ENCODE results near the gene DHRS3.

The DHRS3 gene

DNA sequence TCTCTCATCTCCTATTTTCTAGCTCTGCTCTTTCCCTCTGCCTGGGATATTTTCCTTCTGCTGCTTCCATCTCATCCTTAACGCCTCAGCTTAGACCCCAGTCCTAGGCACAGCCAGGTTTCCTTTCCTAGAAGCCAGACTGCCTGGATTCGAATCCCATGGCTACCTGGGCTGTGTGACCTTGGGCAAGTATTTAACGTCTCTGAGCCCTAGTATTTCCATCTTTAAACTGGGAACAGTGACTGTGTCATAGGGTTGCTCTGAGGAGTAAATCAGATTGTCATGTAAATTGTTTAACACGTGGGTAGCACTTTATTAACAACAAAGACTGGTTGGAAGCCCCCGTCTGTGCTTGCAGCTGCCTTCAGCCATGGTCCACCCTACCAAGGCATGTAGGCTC, 18.4 kb downstream of the DHRS3 start:
- no peak for DNase-seq (ENCODE audit: low read depth, low spot score)

DNA sequence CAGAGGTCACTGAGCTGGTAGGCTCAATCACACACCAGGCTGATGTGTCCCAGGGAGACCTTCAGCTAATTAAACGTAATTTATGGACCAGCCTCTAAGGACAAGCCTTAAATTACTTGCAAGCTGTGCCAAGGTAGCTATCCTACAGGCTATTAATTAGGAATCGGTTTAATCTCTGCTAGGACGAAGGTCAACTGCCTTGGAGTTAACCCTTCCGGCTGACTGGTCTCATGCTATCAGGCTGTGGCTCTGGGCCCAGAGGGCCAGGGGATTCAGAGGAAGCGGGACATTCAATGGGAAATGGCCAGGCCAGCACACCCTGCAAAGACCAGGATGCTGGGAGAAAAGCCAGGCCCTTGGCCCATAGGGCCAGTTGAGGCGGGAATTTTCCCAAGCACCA, 19.0 kb downstream of the DHRS3 start:
- no peak for DNase-seq (ENCODE audit: low read depth, low spot score)

DNA sequence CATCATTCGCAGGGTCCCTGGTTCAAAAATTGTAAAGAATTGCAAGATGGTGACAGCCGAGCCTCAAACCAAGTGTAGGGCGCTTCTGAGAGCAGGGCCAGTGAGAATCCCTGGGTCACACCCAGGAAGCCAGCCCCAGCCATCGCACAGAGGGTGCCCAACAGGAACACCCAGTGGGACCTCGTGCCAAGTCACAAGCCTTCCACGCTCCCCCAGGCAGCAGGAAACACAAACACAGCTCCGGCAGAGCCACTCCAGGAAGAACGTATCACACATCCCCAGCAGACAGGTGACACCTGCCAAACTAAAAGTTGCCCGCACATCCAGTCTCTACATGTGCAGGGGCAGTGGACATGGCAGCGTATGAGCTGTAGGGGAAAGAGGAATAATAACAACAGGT, 20.2 kb downstream of the DHRS3 start:
- DNase-seq (ENCODE audit: low read depth, low spot score), result peak; percentile 48

DNA sequence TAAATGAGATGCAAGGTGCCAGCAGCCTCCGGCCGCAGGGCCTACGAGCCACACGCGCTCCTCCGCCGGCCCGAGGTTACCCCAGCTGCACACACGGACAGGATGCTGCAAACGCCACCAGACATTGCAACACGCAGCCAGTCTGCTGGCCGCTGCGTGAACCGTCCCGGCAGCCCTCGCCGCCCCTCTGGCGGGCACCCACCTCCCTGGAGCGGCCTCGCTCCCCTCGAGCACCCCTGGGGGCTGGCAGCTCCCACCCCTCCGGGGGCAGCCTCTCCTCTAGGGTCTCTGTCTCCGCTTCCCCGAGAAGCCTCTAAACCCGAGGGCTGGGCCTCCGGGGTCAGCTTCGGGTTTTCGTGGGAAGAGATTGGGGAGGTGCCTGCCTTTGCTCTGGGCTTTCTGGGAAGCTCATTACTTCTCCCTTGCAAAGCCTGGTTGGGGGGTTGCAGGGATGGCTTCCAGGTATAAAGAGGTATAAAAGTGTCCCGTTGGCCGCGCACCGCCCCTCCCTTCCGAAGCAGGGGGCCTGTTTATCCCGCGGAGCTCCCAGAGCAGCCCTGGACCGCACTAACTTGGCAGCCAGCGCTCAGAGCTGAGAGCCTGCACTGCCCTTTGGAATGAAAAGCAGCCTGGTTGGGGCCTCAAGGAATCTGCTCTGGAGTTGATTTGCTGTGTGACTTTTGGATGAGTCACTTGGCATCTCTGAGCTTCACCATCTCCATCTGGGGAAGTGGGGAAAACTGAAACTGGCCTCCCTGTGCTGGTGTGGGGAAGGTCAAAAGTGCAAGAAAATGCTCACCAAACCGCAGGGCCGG, 21.8 kb downstream of the DHRS3 start:
- peak; percentile 99 for DNase-seq (ENCODE audit: low read depth, low spot score)

DNA sequence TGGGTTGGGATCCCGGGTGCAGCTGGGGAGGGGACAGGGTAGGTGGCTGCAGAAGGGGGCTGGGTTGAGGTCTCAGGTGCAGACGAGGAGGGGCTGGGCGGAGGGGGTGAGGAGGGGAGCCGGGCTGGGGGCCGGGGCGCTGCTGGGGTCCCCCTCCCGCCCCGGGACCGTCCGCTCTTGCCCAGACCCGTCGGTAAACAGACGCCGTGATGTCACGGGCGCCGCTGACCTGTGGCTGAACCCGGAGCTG, 22.3 kb downstream of the DHRS3 start:
- DNase-seq (ENCODE audit: low read depth, low spot score), result no peak

DNA sequence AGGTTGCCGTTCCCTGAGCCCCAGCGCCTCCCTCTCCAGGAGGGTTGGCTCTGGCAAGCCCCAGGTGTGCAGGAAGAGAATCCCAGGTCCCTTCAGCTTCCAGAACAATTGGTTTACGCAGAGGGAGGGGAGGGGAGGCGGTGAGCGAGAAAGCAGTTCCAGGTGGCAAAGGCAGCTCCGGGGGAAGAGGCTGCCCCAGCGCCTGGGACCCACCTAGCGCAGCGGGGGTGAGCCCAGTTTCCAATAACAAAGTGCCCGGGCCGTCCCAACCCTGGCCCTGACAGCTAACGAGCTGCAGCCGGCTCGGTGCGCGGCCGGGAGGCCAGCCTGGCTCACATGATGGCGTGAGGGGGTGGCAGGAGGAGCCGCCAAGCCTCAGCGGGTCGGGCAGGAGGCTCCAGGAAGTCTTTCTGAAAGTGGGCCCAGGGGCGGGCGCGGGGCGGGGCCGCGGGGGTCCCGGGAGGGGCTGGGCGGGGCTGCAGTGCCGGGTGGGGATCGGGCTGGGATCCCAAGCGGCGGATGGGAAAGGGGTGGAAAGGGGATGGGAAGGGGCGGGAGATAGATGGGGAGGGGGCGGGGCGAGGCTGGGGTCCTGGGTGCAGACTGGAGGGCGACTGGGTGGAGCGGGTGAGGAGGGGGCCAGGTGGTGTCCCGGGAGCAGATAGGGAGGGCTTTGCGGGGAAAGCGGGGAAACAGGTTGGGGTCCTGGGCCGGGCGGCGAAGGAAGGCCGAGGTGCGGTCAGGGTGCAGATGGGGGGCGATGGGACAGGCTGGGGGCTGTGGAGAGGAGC, 22.8 kb downstream of the DHRS3 start:
- DNase-seq (ENCODE audit: low read depth, low spot score), result peak; percentile 94

DNA sequence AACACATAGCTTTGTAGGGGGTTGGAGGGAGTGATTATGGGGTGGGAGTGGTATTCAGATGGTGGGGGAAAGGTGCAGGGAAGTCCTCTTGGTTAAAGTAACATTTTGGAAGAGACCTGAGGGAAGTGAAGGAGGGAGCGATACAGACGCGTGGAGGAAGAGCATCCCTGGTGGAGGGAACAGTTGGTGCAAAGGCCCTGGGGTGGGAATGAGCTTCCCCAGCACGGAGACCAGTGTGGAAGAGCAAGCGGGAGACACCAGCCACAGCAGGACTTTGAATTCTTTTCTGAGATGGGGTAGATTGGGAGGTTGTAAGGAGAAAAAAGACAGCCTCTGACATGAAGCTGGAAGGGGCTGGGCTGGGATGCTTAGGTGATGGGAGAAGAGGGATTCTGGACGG, 23.5 kb downstream of the DHRS3 start:
- no peak for DNase-seq (ENCODE audit: low read depth, low spot score)

DNA sequence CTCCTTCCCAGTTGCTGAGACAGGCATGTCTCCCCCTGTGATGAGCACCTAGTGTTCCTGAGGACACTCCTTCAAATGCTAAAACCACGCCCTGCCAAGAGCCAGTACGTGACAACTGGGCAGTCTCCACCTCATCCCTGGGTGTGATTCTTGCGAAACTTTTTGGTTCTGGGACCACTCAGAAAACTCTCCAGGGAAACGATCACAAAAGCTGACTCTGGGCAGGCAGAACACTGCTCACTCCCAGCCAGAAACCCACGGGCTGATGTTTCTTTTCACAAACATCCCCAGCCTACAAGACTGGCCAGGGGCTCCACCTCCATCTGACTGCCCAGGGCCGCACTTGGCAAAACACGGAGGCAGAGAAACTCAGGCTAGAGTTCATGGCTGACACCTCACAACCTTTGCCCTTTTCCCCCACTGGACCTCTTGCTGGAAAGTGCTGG, 24.4 kb downstream of the DHRS3 start:
- no peak for DNase-seq (ENCODE audit: low read depth, low spot score)

DNA sequence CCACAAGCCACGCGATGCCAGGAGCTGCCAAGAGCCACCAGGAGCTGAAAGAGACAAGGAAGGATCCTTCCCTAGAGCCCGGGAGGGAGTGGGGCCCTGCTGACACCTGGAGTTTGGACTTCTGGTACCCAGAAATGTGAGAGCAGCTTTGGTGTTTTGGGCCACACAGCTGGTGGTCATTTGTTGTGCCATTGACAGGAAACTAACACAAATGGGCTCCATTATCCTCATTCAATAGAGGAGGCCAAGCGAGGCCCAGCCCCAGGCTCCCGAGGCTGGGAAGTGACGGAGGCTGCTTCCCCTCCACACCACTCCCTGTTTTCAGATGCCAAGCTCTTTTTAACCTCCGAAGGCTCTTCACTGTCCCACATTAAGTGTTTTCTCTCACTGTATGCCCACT, 25.5 kb downstream of the DHRS3 start:
- no peak for DNase-seq (ENCODE audit: low read depth, low spot score)

DNA sequence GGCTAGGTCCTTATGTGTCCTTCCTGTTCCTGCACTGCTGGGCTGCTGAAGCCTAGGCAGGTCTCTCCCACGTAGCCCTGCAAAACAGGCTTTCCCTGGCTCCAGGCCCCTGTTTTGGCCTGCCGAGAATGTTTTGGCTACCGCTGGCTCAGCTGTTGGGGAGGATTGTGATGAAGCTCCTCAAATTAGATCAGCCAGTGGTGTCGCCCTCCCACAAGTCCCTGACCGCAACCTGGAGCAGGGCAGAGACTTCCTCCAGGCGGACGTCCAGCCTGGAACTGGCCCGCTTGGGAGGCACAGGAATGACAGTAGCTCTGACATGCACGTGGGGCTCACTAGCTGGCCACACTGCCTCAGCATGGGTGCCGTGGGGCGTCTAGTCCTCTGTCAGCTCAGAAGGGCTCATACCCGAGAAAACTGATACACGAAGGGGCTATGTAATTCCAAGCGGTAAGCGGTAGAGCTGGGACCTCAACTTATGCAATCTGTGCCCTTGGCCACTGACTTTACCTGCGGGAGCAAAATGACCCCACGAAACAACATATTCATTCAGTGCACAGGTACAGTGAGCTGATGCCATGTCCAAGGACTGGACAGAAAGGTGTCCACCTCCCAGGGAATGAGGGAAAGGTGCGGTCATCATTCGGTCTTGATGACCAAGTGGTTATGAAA, 26.6 kb downstream of the DHRS3 start:
- no peak for DNase-seq (ENCODE audit: low read depth, low spot score)

DNA sequence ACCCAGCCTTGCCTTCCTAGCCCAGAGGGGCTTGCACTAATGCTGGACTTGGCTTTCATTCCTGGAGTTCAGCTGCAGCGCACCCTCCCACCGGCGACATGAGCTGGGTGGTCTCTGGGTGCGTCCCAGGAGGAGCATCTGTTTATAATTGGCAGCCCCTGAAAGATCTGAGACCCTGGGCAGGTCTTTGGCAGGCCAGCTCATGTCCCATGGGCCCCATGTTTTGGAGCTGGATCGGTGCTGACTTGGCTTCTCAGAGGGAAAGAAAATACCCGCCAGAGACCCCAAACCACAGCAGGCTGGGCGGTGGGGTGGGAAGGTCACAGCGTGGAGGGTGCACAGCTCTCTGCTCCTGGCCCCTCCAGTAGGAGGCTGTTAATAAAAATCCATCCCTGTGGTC, 29.3 kb downstream of the DHRS3 start:
- no peak for DNase-seq (ENCODE audit: low read depth, low spot score)

DNA sequence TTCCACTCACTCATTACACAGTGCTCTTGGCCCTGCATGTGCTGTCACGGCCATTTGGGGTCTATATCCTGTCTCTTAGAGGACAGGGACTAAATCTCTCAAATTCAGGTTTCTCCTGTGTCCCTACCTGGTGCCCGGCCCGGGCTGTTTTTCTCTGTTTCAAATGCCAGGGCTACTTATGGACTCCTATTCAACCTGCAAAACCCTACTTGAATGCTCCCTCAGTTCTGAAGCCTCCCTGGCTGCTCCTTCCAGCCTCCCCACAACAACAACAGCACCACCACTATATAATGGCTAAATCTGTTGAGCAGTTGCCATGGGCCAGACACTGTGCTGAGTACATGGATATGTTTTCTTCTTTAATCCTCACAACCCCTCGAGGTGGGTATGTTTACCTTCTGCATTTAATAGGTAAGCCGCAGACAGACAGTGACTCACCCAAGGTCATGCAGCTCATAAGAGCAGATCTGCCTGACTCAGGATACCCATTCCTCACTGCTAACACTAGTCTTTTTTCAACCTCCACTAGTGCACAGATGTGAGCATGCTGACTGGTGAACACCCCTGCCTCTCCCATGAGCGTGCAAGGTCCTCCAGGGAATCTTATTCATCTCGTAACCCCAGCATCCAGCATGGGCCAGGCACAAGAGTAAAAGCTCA, 29.9 kb downstream of the DHRS3 start:
- no peak for DNase-seq (ENCODE audit: low read depth, low spot score)

DNA sequence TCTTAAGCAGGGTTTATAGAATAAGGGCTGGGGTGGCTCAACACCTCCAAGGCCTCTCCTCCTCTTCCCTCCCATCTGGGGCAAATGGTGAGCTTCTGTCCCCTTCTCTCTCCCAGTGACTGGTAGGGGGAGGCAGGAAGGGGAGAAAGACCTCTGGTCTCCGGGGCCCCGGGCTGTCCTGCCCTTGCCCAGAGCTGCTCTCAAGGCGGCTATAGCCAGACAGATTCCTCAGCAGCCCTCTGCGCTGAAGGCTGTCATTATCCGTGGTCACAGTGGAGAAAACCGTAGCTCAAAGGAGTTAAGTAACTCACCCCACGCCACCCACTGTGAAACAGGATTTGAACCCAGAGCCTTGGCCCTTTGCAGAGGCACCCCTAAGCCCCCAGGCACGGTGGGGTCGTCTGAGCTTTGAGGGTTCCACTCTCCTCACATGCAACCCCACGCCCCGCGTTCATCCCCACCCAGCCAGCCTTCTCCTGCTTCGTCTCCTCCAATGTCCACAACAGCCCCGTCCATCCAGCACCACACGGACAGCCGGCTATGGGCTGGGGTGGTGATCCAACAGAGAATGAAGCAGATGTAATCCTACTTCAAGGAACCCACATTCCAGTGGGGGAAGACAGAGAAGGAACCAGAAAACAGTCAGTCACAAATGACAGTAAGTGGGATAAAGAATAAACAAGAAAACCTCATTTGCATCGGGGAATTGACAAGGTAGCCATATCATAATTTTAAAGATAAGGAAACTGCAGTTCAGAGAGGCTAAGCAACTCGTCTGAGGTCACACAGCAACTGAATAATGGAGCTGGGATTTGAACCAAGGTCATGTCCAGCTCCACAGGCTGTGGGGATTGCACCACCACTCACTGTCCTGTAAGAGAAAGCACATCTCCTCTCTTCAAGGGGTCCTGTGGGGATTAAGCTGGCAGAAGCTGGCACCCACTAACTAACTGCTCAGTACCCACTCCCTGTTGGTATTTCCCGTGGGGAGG, 31.8 kb downstream of the DHRS3 start:
- no peak for DNase-seq (ENCODE audit: low read depth, low spot score)

DNA sequence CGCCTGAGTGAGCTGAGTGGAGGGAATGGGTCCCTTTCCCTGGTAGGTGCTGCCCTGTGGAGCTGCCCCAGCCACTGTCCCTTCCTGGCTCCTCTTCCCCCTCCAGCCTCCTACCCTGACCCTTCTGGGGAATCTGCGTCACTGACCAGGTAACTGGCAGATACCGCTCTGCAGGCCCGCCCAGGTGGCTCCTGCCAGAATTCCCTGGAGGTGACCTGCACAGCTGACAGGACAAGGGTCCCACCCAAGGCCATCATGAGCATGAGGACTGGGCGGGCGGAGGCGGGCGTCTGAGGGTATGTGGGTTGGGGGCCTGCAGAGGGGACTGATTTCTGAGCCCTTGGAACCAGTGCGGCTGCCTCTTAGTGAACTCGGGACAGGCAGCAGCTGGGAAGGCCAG, 32.5 kb downstream of the DHRS3 start:
- DNase-seq (ENCODE audit: low read depth, low spot score), result peak; percentile 20

DNA sequence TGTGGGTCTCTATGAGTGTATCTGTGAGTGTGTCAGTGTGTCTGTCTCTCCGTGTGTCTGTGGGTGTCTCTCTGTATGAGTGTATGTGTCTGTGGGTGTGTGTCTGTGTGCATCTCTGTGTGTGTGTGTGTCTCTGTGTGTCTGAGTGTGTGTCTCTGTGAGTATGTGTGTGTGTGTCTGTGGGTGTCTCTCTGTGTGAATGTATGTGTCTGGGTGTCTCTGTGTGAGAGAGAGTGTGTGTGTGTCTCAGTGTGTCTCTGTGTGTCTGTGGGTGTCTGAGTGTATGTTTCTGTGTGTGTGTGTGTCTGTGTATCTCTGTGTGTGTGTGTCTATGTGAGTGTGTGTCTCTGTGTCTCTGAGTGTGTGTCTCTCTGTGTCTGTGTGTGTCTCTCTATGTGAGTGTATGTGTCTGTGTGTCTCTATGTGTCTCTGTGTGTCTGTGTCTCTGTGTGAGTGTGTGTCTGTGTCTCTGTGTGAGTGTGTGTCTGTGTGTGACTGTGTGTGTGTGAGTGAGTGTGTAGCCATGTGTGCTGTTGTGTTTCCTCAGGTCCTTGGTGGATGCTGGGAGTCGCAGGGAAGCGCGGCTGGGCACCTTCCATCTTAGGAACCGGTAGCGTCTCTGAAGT, 33.0 kb downstream of the DHRS3 start:
- DNase-seq (ENCODE audit: low read depth, low spot score), result no peak

DNA sequence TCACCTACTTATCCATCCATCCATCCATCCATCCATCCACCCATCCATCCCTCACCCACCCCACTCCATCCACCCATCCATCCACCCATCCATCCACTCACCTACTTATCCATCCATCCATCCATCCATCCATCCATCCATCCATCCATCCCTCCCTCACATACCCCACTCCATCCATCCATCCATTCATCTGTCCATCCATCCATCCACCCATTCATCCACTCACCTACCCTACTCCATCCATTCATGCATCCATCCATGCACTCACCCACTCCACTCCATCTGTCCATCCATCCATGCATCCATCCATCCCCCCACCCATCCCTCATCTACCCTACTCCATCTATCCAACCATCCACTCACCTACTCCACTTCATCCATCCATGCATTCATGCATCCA, 34.5 kb downstream of the DHRS3 start:
- no peak for DNase-seq (ENCODE audit: low read depth, low spot score)

DNA sequence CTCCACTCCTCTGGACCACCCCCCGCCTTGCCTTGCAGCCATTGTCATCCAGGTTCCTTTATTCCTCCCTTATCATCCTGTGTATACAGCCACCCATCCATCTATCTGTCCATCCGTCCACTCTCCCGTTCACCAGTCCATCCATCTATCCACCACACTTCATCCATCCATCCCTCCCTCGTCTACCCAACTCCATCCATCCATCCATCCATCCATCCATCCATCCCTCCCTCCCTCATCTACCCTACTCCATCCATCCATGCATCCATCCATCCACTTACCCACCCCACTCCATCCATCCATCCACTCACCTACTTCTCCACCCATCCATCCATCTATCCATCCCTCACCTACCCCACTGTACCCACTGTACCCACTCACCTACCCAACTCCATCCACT, 35.4 kb downstream of the DHRS3 start:
- no peak for DNase-seq (ENCODE audit: low read depth, low spot score)

DNA sequence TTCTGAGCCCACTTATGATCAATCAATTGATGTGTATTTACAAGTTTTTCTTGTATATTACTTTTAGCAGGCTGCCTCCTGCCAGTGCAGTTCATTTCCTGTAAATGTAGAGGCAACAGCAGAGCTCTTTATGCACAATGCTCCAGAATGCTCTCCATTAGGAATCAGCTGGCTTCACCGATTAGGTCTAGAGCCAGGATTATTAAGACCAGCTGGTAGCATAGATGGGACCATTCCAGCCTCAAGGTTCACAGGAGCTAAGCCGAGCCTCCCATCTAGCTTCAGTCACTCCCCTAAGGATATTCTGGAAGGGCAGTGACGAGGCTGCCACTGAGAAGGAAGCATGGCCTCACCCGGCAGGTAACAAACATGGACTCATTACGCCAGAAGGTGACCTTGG, 36.8 kb downstream of the DHRS3 start:
- DNase-seq (ENCODE audit: low read depth, low spot score), result no peak

DNA sequence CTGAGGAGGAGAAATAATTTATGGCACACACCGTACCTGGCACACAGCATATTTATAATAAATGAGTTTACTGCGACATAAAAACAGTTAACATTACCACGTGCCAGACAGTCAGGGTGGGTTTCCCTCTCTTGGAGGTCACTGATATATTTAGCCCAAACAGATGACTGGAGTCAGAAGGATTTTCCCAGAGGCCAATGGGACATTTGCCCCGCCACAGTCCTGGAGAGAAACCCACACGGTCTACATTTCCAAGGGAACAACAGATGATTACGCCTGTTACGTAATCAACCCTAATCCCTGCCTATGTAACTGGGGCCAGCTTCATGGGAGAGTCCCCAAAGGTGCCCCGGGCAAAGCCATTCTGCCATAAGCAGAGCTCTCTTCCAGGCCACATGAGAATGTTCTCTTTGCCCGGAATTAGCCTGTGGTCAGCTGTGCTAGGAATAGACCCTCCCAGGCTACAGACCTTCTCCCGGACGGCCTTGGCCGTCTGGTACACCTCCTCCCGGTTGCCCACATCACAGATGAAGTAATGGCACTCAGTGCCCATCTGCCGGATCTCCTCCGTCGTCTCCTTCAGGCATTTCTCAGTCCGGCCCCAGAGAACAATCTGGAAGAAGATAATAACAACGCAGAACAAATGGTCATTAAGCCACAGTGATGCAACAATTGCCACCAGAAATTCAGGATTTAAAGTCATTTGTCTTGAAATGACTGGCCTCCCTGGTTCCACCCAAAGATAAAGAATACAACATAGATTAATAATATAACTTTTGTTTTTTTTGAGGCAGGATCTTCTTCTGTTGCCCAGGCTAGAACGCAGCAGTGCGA, 37.7 kb downstream of the DHRS3 start:
- DNase-seq (ENCODE audit: low read depth, low spot score), result peak; percentile 48

Data from astrocyte of the hippocampus (primary cell).